Smooth muscle cell (in vitro differentiated cells): ENCODE measurements around the gene PDE3A. TPM values are rescaled to one million over a fixed set of nuclear protein-coding genes. Genes with fewer than 3 reads are reported as not detected.

Experiments used
- DNase-seq: peaks from one replicate; lab custom pipeline; 2025; ENCODE audit not compliant: unreplicated experiment; lab: John Stamatoyannopoulos, UW
- H2AFZ ChIP-seq: fragments of 200-600 bp; sonication (generic); 2 replicates; pipeline ENCODE4 v1.6.0; 2016; ENCODE audit warnings: antibody characterized with exemption, low read depth, mild to moderate bottlenecking
- H3F3A ChIP-seq: fragments of 200-600 bp; sonication (generic); 2 replicates; pipeline ENCODE4 v1.6.0; 2017; ENCODE audit warnings: antibody characterized with exemption, low read depth
- H3K27ac ChIP-seq: fragments of 200-600 bp; sonication (generic); 2 replicates; pipeline ENCODE4 v1.5.1; 2016; ENCODE audit warnings: low read depth, mild to moderate bottlenecking
- H3K27me3 ChIP-seq: fragments of 200-600 bp; sonication (generic); 2 replicates; pipeline ENCODE4 v1.6.1; 2016; ENCODE audit warnings: low read depth, mild to moderate bottlenecking
- H3K36me3 ChIP-seq: fragments of 200-600 bp; sonication (generic); 2 replicates; pipeline ENCODE4 v1.5.1; 2016; ENCODE audit warnings: low read depth
- H3K4me1 ChIP-seq: fragments of 200-600 bp; sonication (generic); 2 replicates; pipeline ENCODE4 v1.5.1; 2016; ENCODE audit warnings: low read depth
- H3K4me2 ChIP-seq: fragments of 200-600 bp; sonication (generic); 2 replicates; pipeline ENCODE4 v1.6.0; 2016; ENCODE audit warnings: mild to moderate bottlenecking
- H3K4me3 ChIP-seq: fragments of 200-600 bp; sonication (generic); 2 replicates; pipeline ENCODE4 v1.5.1; 2016; ENCODE audit warnings: mild to moderate bottlenecking
- H3K79me2 ChIP-seq: fragments of 200-600 bp; sonication (generic); 2 replicates; pipeline ENCODE4 v1.6.0; 2016; ENCODE audit warnings: low read depth, mild to moderate bottlenecking
- H3K9ac ChIP-seq: fragments of 200-600 bp; sonication (generic); 2 replicates; pipeline ENCODE4 v1.6.0; 2016; ENCODE audit warnings: low read depth
- H3K9me3 ChIP-seq: fragments of 200-600 bp; sonication (generic); replicated peaks from 2 replicates; pipeline ENCODE4 v1.5.1; 2016; ENCODE audit warnings: low read depth
- H4K20me1 ChIP-seq: fragments of 200-600 bp; sonication (generic); 2 replicates; pipeline ENCODE4 v1.6.0; 2016; ENCODE audit warnings: low read depth
- WGBS: methylation state at CpG from one replicate; pipeline ENCODE4 v1.1.7; 2016; ENCODE audit warnings: low lambda C conversion rate; 5-methylcytosine and 5-hydroxymethylcytosine counted together
- polyA plus RNA-seq: library from polyadenylated mRNA; unstranded; fragments of >200 nt; fragmentation: Nextera tagmentation; extraction: Ambion mirVana; gene quantifications from 2 replicates; pipeline ENCODE4 v1.2.1, GENCODE V29; 2016
- total RNA-seq: library from RNA; depleted of rRNA; stranded (reverse); fragments of >200 nt; gene quantifications from 2 replicates; pipeline ENCODE4 v1.2.3, GENCODE V29; 2014
- TF ChIP-seq, protein P1 (sequence below): fragments of 200-600 bp; sonication (generic); IDR thresholded peaks from 2 replicates; pipeline ENCODE4 v1.5.1; 2017; ENCODE audit warnings: borderline replicate concordance, mild to moderate bottlenecking, antibody characterized with exemption; ENCODE audit not compliant: insufficient read depth, poor library complexity, severe bottlenecking

Gene PDE3A
- total and polyA plus RNA-seq, 2 experiments from 2014 or later: 1.3 to 6.1 TPM

DNA sequence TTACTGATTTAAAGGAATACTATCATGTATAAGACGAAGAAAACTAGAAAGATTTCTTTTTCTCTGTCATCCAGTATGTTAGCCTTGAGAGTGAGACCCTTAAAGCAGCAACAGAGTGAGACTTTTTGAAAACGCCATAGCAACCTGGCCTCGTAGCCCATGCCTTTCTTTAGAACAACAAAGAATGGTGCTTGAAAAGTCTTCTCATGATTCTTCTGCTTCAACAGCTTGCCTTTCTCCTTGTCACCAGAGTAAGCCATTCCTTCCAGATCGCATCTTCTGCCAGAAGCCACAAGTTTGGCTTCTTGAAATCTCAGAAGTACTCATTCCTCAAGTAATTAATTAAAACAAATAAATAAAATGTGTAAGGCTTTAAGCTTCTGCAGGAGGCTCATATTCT is 109.3 kb downstream of the PDE3A start:
- Histone ChIP-seq H3K4me3 (no peak overlapping the region), H3K4me2 (no peak overlapping the region), H3K4me1 (peaks cover 16% of the 10 kb centered on the region), H4K20me1 (no peaks in the 10 kb centered on the region), H3F3A (no peaks in the 10 kb centered on the region), H3K36me3 (no peaks in the 10 kb centered on the region), H3K79me2 (no peaks in the 10 kb centered on the region), H3K9ac (no peak overlapping the region), H3K27ac (no peak overlapping the region), H2AFZ (no peak overlapping the region), H3K27me3 (no peaks in the 10 kb centered on the region), H3K9me3 (no peaks in the 10 kb centered on the region)
- TF ChIP-seq, protein P1, sequence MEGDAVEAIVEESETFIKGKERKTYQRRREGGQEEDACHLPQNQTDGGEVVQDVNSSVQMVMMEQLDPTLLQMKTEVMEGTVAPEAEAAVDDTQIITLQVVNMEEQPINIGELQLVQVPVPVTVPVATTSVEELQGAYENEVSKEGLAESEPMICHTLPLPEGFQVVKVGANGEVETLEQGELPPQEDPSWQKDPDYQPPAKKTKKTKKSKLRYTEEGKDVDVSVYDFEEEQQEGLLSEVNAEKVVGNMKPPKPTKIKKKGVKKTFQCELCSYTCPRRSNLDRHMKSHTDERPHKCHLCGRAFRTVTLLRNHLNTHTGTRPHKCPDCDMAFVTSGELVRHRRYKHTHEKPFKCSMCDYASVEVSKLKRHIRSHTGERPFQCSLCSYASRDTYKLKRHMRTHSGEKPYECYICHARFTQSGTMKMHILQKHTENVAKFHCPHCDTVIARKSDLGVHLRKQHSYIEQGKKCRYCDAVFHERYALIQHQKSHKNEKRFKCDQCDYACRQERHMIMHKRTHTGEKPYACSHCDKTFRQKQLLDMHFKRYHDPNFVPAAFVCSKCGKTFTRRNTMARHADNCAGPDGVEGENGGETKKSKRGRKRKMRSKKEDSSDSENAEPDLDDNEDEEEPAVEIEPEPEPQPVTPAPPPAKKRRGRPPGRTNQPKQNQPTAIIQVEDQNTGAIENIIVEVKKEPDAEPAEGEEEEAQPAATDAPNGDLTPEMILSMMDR: no peak
- WGBS: 93% methylated on average over 4 of the region's 4 CpGs
- no peak for DNase-seq

DNA sequence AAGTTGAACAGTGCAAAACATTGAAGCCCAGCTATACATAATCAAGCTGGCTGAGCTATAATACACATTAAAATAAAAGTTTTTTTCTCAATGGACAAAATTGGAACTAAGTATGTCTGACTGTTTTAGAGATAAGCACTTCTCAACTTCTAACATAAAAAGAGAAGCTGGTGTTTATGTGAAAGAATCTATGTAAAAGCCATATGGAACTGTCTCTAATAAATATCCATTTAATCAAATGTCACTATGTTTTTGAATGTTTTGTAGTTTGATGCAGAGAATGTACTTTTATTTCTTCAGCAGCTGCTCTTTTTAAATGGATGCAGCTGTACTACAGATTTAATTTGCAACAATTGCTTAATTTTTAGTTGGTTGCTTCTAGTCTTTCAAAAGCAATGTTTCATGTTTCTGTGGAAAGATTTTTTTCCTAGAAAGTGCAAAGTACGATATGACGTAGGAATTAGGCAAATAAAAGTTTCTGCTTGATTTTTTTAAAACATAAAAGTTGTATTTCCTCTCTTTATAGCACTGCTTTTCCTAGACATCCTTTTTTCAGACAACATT is 114.2 kb downstream of the PDE3A start:
- Histone ChIP-seq H3K27me3 (no peaks in the 10 kb centered on the region), H3K9me3 (no peaks in the 10 kb centered on the region), H3K36me3 (no peaks in the 10 kb centered on the region), H2AFZ (no peak overlapping the region), H3F3A (no peaks in the 10 kb centered on the region), H3K79me2 (no peaks in the 10 kb centered on the region), H3K27ac (no peak overlapping the region), H3K4me3 (no peak overlapping the region), H3K4me1 (peaks cover 8% of the 10 kb centered on the region), H3K9ac (no peak overlapping the region), H4K20me1 (no peaks in the 10 kb centered on the region), H3K4me2 (no peak overlapping the region)
- 94% methylated on average over 2 of the region's 2 CpGs for WGBS
- TF ChIP-seq, protein P1: no peak
- DNase-seq: no peak

DNA sequence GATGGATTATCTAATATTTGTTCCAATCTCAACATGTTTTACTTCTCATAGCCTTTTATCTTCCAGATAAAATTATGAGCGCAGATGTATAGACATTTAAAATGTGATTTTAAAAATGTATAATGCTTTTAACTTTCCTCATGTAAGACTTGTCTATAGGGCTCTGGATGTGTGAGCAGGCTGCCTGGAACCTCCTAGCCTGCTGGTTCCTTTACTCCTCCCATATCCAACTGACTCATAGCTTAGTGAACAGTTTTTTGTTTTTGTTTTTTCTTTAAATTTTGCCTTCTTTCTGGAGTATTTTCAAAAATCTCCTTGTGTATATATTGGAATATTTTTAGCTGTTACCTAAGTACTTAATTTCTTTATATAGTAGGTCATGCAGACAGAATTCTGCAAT is 115.4 kb downstream of the PDE3A start:
- no peak for DNase-seq
- Histone ChIP-seq H4K20me1 (no peaks in the 10 kb centered on the region), H3K27ac (no peak overlapping the region), H3K4me1 (no peaks in the 10 kb centered on the region), H3K36me3 (no peaks in the 10 kb centered on the region), H3K4me3 (no peak overlapping the region), H3K4me2 (no peak overlapping the region), H3K9ac (no peak overlapping the region), H2AFZ (no peak overlapping the region), H3K9me3 (no peaks in the 10 kb centered on the region), H3F3A (no peaks in the 10 kb centered on the region), H3K79me2 (no peaks in the 10 kb centered on the region), H3K27me3 (no peaks in the 10 kb centered on the region)
- 97% methylated on average over 1 of the region's 1 CpG for WGBS
- TF ChIP-seq, protein P1: no peak

DNA sequence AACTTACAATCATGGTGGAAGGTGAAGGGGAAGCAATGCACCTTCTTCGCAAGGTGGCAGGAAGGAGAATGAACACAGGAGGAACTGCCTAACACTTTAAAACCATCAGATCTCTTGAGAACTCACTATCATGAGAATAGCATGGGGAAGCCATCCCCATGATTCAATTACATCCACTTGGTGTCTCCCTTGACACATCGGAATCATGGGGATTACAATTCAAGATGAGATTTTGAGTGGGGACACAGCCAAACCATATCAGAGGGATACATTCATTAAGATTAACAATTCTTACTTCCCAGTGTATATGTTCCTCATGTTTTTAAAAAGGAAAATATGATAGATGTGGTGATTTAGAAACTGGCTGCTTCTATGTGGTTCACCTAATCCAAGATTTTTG is 117.9 kb downstream of the PDE3A start:
- no peak overlapping the region for H3K4me2 ChIP-seq

More for the DNA sequence above, 117.9 kb downstream of the PDE3A start:
- H3K9me3 ChIP-seq: no peaks in the 10 kb centered on the region
- H4K20me1 ChIP-seq: no peaks in the 10 kb centered on the region
- H3F3A ChIP-seq: no peaks in the 10 kb centered on the region
- H3K36me3 ChIP-seq: no peaks in the 10 kb centered on the region
- DNase-seq: no peak
- H3K4me3 ChIP-seq: no peak overlapping the region
- H3K27ac ChIP-seq: no peak overlapping the region
- H2AFZ ChIP-seq: no peak overlapping the region
- 95% methylated on average over 2 of the region's 2 CpGs for WGBS
- TF ChIP-seq, protein P1: no peak
- no peak overlapping the region for H3K9ac ChIP-seq
- H3K79me2 ChIP-seq: no peaks in the 10 kb centered on the region
- H3K4me1 ChIP-seq: no peaks in the 10 kb centered on the region
- no peaks in the 10 kb centered on the region for H3K27me3 ChIP-seq
